GM12878 (cell line): ENCODE results near the gene KIF26A.

ENCODE experiments used
- EP300 ChIP-seq, 2 experiments: fragments of 150-350 bp in 1 of 2; IDR thresholded peaks; 2 replicates each; pipeline ENCODE4 v1.6.1; 2011 to 2012; ENCODE audit warnings: low read depth in 2 of 2, low read length in 2 of 2, borderline replicate concordance in 1 of 2, improper control_type of control experiment in 1 of 2, inconsistent platforms in 1 of 2; ENCODE audit not compliant: control insufficient read depth in 1 of 2
- KDM1A ChIP-seq: fragments of 200-600 bp; sonication (generic); IDR thresholded peaks from 2 replicates; pipeline ENCODE4 v1.6.1; 2016; ENCODE audit warnings: borderline replicate concordance
- NFXL1 ChIP-seq: fragments of 450-650 bp; IDR thresholded peaks from 2 replicates; pipeline ENCODE4 v1.6.1; 2017; ENCODE audit warnings: antibody characterized with exemption, mild to moderate bottlenecking, borderline replicate concordance
- TBL1XR1 ChIP-seq: IDR thresholded peaks from 2 replicates; pipeline ENCODE4 v1.6.1; 2012; ENCODE audit warnings: low read depth, low read length, improper control_type of control experiment
- USF2 ChIP-seq: IDR thresholded peaks from 2 replicates; pipeline ENCODE4 v1.6.1; 2011; ENCODE audit warnings: low read depth, low read length, improper control_type of control experiment, borderline replicate concordance
- YY1 ChIP-seq: IDR thresholded peaks from 2 replicates; pipeline ENCODE4 v1.6.1; 2011; ENCODE audit warnings: low read depth, mild to moderate bottlenecking, low read length
- ZNF24 ChIP-seq: fragments of 450-650 bp; IDR thresholded peaks from 2 replicates; pipeline ENCODE4 v1.6.1; 2017; ENCODE audit warnings: antibody characterized with exemption, mild to moderate bottlenecking
- TF ChIP-seq, protein P1 (sequence below), 3 experiments: IDR thresholded peaks in 2 of 3; conservative IDR thresholded peaks in 1 of 3; 2 replicates each; pipeline ENCODE4 v1.5.1; 2011; ENCODE audit warnings: low read depth in 3 of 3, low read length in 3 of 3, mild to moderate bottlenecking in 3 of 3, control low read depth in 2 of 3, moderate library complexity in 2 of 3, inconsistent platforms in 1 of 3, mixed read lengths in 1 of 3; ENCODE audit not compliant: control insufficient read depth in 2 of 3, insufficient read depth in 1 of 3; ENCODE audit errors: extremely low read depth in 1 of 3
- TF ChIP-seq, protein P2 (sequence below): fragments of 450-650 bp; IDR thresholded peaks from 2 replicates; pipeline ENCODE4 v1.6.1; 2018; ENCODE audit warnings: mild to moderate bottlenecking, low read depth, moderate library complexity; ENCODE audit not compliant: partially characterized antibody
- TF ChIP-seq, protein P3 (sequence below): IDR thresholded peaks from 2 replicates; pipeline ENCODE4 v1.6.1; 2011; ENCODE audit warnings: low read depth, mild to moderate bottlenecking, low read length, moderate library complexity, borderline replicate concordance; ENCODE audit errors: extremely low read depth

- TF ChIP-seq, protein P1, sequence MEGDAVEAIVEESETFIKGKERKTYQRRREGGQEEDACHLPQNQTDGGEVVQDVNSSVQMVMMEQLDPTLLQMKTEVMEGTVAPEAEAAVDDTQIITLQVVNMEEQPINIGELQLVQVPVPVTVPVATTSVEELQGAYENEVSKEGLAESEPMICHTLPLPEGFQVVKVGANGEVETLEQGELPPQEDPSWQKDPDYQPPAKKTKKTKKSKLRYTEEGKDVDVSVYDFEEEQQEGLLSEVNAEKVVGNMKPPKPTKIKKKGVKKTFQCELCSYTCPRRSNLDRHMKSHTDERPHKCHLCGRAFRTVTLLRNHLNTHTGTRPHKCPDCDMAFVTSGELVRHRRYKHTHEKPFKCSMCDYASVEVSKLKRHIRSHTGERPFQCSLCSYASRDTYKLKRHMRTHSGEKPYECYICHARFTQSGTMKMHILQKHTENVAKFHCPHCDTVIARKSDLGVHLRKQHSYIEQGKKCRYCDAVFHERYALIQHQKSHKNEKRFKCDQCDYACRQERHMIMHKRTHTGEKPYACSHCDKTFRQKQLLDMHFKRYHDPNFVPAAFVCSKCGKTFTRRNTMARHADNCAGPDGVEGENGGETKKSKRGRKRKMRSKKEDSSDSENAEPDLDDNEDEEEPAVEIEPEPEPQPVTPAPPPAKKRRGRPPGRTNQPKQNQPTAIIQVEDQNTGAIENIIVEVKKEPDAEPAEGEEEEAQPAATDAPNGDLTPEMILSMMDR (IDR thresholded peaks at IDR 0.05 in 2 of 3, conservative IDR thresholded peaks at IDR 0.05 in 1 of 3; ENCODE audit: control insufficient read depth in 2 of 3, extremely low read depth in 1 of 3, insufficient read depth in 1 of 3, low read depth in 3 of 3, low read length in 3 of 3): no peak
- TF ChIP-seq, protein P2, sequence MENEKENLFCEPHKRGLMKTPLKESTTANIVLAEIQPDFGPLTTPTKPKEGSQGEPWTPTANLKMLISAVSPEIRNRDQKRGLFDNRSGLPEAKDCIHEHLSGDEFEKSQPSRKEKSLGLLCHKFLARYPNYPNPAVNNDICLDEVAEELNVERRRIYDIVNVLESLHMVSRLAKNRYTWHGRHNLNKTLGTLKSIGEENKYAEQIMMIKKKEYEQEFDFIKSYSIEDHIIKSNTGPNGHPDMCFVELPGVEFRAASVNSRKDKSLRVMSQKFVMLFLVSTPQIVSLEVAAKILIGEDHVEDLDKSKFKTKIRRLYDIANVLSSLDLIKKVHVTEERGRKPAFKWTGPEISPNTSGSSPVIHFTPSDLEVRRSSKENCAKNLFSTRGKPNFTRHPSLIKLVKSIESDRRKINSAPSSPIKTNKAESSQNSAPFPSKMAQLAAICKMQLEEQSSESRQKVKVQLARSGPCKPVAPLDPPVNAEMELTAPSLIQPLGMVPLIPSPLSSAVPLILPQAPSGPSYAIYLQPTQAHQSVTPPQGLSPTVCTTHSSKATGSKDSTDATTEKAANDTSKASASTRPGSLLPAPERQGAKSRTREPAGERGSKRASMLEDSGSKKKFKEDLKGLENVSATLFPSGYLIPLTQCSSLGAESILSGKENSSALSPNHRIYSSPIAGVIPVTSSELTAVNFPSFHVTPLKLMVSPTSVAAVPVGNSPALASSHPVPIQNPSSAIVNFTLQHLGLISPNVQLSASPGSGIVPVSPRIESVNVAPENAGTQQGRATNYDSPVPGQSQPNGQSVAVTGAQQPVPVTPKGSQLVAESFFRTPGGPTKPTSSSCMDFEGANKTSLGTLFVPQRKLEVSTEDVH: no peak
- TF ChIP-seq YY1 (no peak), USF2 (no peak), EP300 (IDR thresholded peaks at IDR 0.05; ENCODE audit: borderline replicate concordance in 1 of 2, control insufficient read depth in 1 of 2, low read depth in 2 of 2, low read length in 2 of 2) (no peak), TBL1XR1 (no peak), ZNF24 (no peak), NFXL1 (no peak), KDM1A (no peak)
- TF ChIP-seq, protein P3, sequence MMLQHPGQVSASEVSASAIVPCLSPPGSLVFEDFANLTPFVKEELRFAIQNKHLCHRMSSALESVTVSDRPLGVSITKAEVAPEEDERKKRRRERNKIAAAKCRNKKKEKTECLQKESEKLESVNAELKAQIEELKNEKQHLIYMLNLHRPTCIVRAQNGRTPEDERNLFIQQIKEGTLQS: no peak
Measured at GRCh38 chr14:104195878-104196277, 57.5 kb downstream of the KIF26A start.
